HG03457 (cell line): ENCODE measurements around the gene ARHGAP9.
"Not testable (repeated sequence)": the region's sequence is repeated elsewhere in the genome, so short reads cannot be mapped to it uniquely, and the experiment has no call there.

Experiments used
- ATAC-seq: cut with Tn5 transposase; IDR thresholded peaks from one replicate; pipeline ENCODE4 v1.9.1; 2021; ENCODE audit warnings: moderate number of reproducible peaks; ENCODE audit not compliant: unreplicated experiment

The ARHGAP9 gene

GRCh38 chr12:57439762-57440266 is 39.9 kb downstream of the ARHGAP9 start:
- ATAC-seq: no peak

- ATAC-seq: no peak
Observed at GRCh38 chr12:57438400-57438799, 41.3 kb downstream of the ARHGAP9 start.

- ATAC-seq: no peak
Observed at GRCh38 chr12:57435293-57435692, 44.4 kb downstream of the ARHGAP9 start.

GRCh38 chr12:57434517-57435223 is 45.0 kb downstream of the ARHGAP9 start, which contains the start of gene INHBC:
INHBC (plus strand) TSS chr12:57434784; CDS start chr12:57434887, 103 bp downstream.
- ATAC-seq: no peak

GRCh38 chr12:57433370-57433769 is 46.3 kb downstream of the ARHGAP9 start:
- ATAC-seq: no peak

GRCh38 chr12:57431654-57432188 is 47.9 kb downstream of the ARHGAP9 start:
- ATAC-seq: no peak

GRCh38 chr12:57430931-57431566 is 48.6 kb downstream of the ARHGAP9 start, which contains the start of gene R3HDM2:
R3HDM2 (minus strand) TSS chr12:57431043; CDS start chr12:57310428, 120,615 bp downstream.
- ATAC-seq: peak; percentile 81

- peak; percentile 39 for ATAC-seq
Observed at GRCh38 chr12:57430112-57430930, 49.3 kb downstream of the ARHGAP9 start.

GRCh38 chr12:57429473-57430111 is 50.1 kb downstream of the ARHGAP9 start:
- ATAC-seq: no peak

- no peak for ATAC-seq
Observed at GRCh38 chr12:57428965-57429364, 50.7 kb downstream of the ARHGAP9 start.

GRCh38 chr12:57426948-57427347 is 52.7 kb downstream of the ARHGAP9 start:
- not testable (repeated sequence) for ATAC-seq
